HEK293 (cell line): ENCODE results near the gene CD177.

Source experiments
- CTCF ChIP-seq: fragments of 450-650 bp; formaldehyde crosslinking; IDR thresholded peaks from 2 replicates; pipeline ENCODE4 v1.5.1; 2016; ENCODE audit warnings: missing biosample characterization, missing genetic modification characterization
- PRDM10 ChIP-seq: fragments of 450-650 bp; formaldehyde crosslinking; IDR thresholded peaks from 2 replicates; pipeline ENCODE4 v1.5.1; 2016; ENCODE audit warnings: missing biosample characterization, missing genetic modification characterization
- REST ChIP-seq: fragments of 450-650 bp; formaldehyde crosslinking; IDR thresholded peaks from 2 replicates; pipeline ENCODE4 v1.5.1; 2016; ENCODE audit warnings: missing biosample characterization, missing genetic modification characterization
- SETDB1 ChIP-seq: IDR thresholded peaks from one replicate; pipeline ENCODE4 v1.6.1; 2017; ENCODE audit warnings: mild to moderate bottlenecking, low read length, moderate library complexity, mixed read lengths; ENCODE audit not compliant: insufficient read length
- SP2 ChIP-seq: fragments of 450-650 bp; formaldehyde crosslinking; IDR thresholded peaks from 2 replicates; pipeline ENCODE4 v1.5.1; 2016; ENCODE audit warnings: missing biosample characterization, missing genetic modification characterization
- SP3 ChIP-seq: fragments of 450-650 bp; formaldehyde crosslinking; IDR thresholded peaks from 2 replicates; pipeline ENCODE4 v1.5.1; 2016; ENCODE audit warnings: missing biosample characterization, missing genetic modification characterization
- TCF7L2 ChIP-seq: IDR thresholded peaks from 2 replicates; pipeline ENCODE4 v1.6.1; 2011; ENCODE audit warnings: low read depth, mild to moderate bottlenecking, inconsistent platforms, low read length, moderate library complexity, borderline replicate concordance
- ZFP37 ChIP-seq: fragments of 450-650 bp; formaldehyde crosslinking; IDR thresholded peaks from 2 replicates; pipeline ENCODE4 v1.5.1; 2016; ENCODE audit warnings: missing biosample characterization, missing genetic modification characterization
- ZNF121 ChIP-seq: fragments of 450-650 bp; formaldehyde crosslinking; IDR thresholded peaks from 2 replicates; pipeline ENCODE4 v1.5.1; 2016; ENCODE audit warnings: missing biosample characterization, missing genetic modification characterization
- ZNF214 ChIP-seq: fragments of 450-650 bp; formaldehyde crosslinking; IDR thresholded peaks from 2 replicates; pipeline ENCODE4 v1.5.1; 2017; ENCODE audit warnings: missing biosample characterization, mild to moderate bottlenecking, missing genetic modification characterization, borderline replicate concordance
- ZNF274 ChIP-seq, 2 experiments: fragments of 200-500 bp in 1 of 2; fragments of 450-650 bp in 1 of 2; sonication (Bioruptor generic) in 1 of 2; formaldehyde crosslinking in 1 of 2; IDR thresholded peaks; 2 replicates each; pipeline versions ENCODE4 v1.5.1 to v1.6.1; 2014 to 2016; ENCODE audit warnings: borderline replicate concordance in 1 of 2, inconsistent platforms in 1 of 2, low read length in 1 of 2, missing biosample characterization in 1 of 2, missing genetic modification characterization in 1 of 2
- ZNF423 ChIP-seq: fragments of 450-650 bp; formaldehyde crosslinking; IDR thresholded peaks from 2 replicates; pipeline ENCODE4 v1.5.1; 2016; ENCODE audit warnings: missing biosample characterization, missing genetic modification characterization
- ZNF561 ChIP-seq: fragments of 450-650 bp; IDR thresholded peaks from 2 replicates; pipeline ENCODE4 v1.5.1; 2018; ENCODE audit warnings: missing biosample characterization, missing genetic modification characterization, borderline replicate concordance
- ZNF660 ChIP-seq: fragments of 450-650 bp; IDR thresholded peaks from 2 replicates; pipeline ENCODE4 v1.5.1; 2018; ENCODE audit warnings: missing biosample characterization, mild to moderate bottlenecking, missing genetic modification characterization

GRCh38 chr19:43310221-43310620, 43.3 kb upstream of the CD177 start:
- TF ChIP-seq ZNF423 (tag by site-specific recombination) (no peak), ZNF121 (tag by site-specific recombination) (no peak), CTCF (tag by site-specific recombination) (no peak), PRDM10 (tag by site-specific recombination) (no peak), ZNF561 (tag by site-specific recombination) (no peak), SETDB1 (no peak), ZFP37 (tag by site-specific recombination) (no peak), ZNF214 (tag by site-specific recombination) (no peak), TCF7L2 (no peak), ZNF274 (IDR thresholded peaks at IDR 0.05; ENCODE audit: low read length) (no peak), ZNF274 (tag by site-specific recombination; IDR thresholded peaks at IDR 0.05; ENCODE audit: borderline replicate concordance) (no peak), REST (no peak), SP2 (tag by site-specific recombination) (no peak), ZNF660 (tag by site-specific recombination) (no peak), SP3 (tag by site-specific recombination) (no peak)
